GM12872 (cell line): ENCODE measurements around the gene SUPT6H.

Source experiments
- CTCF ChIP-seq: IDR thresholded peaks from 3 replicates; pipeline ENCODE4 v1.5.1; 2011; ENCODE audit warnings: low read depth, mild to moderate bottlenecking, low read length, moderate library complexity; ENCODE audit not compliant: insufficient read depth

Gene SUPT6H

GRCh38 chr17:28661635-28662526, at the start of gene SUPT6H, which contains the start of gene SDF2:
SUPT6H (plus strand) TSS chr17:28662205; CDS start chr17:28673402, 11,197 bp downstream.
SDF2 (minus strand) TSS chr17:28661906; CDS start chr17:28661876, 30 bp downstream.
- TF ChIP-seq CTCF, result peak; percentile 35; the same call in 2 of the 3 replicates

- TF ChIP-seq CTCF, result no peak
These were observed 49.5 kb upstream of the SUPT6H start for GRCh38 chr17:28612531-28612930.

- peak; percentile 73 for TF ChIP-seq CTCF
These were observed 48.8 kb upstream of the SUPT6H start for GRCh38 chr17:28612936-28613872.

- TF ChIP-seq CTCF, result no peak
These were observed 48.0 kb upstream of the SUPT6H start, which contains the start of gene RSKR for GRCh38 chr17:28613931-28614381. RSKR (minus strand) TSS chr17:28614185; CDS start chr17:28614161, 24 bp downstream.

- TF ChIP-seq CTCF, result no peak
These were observed 46.6 kb upstream of the SUPT6H start for GRCh38 chr17:28615260-28615940.

GRCh38 chr17:28616281-28616680, 45.7 kb upstream of the SUPT6H start:
- TF ChIP-seq CTCF, result no peak
